Measurements from ENCODE around the gene RUVBL1.

GRCh38 chr3:128054367-128054766 is 69.2 kb downstream of the RUVBL1 start:
- no peak for TF ChIP-seq POLR2A (IDR thresholded peaks at IDR 0.05)
- no peak for TF ChIP-seq CTCF (IDR thresholded peaks at IDR 0.05)
- no peak for TF ChIP-seq EP300 (IDR thresholded peaks at IDR 0.05)
